ENCODE measurements around the gene AGGF1.

The AGGF1 gene

GRCh38 chr5:77029376-77029885 lies 773 bp upstream of the AGGF1 start:
- TF ChIP-seq FOXK2 (IDR thresholded peaks at IDR 0.05) (no peak), CTBP1 (IDR thresholded peaks at IDR 0.05; ENCODE audit: borderline replicate concordance) (no peak)
- ChIA-PET CTCF (interaction anchor here (1.2 kb wide), 1 partner anchor 71 kb away, joined by 4 read pairs; no protein-coding TSS in a partner anchor), POLR2A (interaction anchor here (0.7 to 2.2 kb wide), 6 partner anchors 12 to 180 kb away, joined by 3 to 13 read pairs (median 4); partner anchors contain the start of genes S100Z and ZBED3)
- DNase-seq (ENCODE audit: extremely low spot score): no peak

- CTCF ChIA-PET: interaction anchor here (1.1 kb wide), 1 partner anchor 17 kb away, joined by 5 read pairs; no protein-coding TSS in a partner anchor
- no peak for DNase-seq (ENCODE audit: extremely low spot score)
- POLR2A ChIA-PET: interaction anchor here (1.6 kb wide), 1 partner anchor 54 kb away, joined by 4 read pairs; no protein-coding TSS in a partner anchor
- TF ChIP-seq NFRKB (IDR thresholded peaks at IDR 0.05) (no peak), ELF4 (IDR thresholded peaks at IDR 0.05) (no peak)
Observed at GRCh38 chr5:77031891-77032290, 1.7 kb downstream of the AGGF1 start.

GRCh38 chr5:77032635-77033034 lies 2.4 kb downstream of the AGGF1 start:
- no peak for DNase-seq (ENCODE audit: extremely low spot score)
- TF ChIP-seq FOXK2 (IDR thresholded peaks at IDR 0.05) (no peak), SUZ12 (IDR thresholded peaks at IDR 0.05) (no peak), ARNT (IDR thresholded peaks at IDR 0.05) (no peak), NFRKB (IDR thresholded peaks at IDR 0.05) (no peak), L3MBTL2 (conservative IDR thresholded peaks at IDR 0.05) (no peak), CTBP1 (IDR thresholded peaks at IDR 0.05; ENCODE audit: borderline replicate concordance) (no peak), HDGF (IDR thresholded peaks at IDR 0.05; ENCODE audit: borderline replicate concordance) (no peak), LEF1 (IDR thresholded peaks at IDR 0.05; ENCODE audit: borderline replicate concordance) (no peak), PKNOX1 (IDR thresholded peaks at IDR 0.05) (no peak), TARDBP (IDR thresholded peaks at IDR 0.05) (no peak), FOXM1 (IDR thresholded peaks at IDR 0.05; ENCODE audit: borderline replicate concordance) (no peak), FOXA1 (IDR thresholded peaks at IDR 0.05) (no peak), SP1 (IDR thresholded peaks at IDR 0.05) (no peak), ZNF384 (IDR thresholded peaks at IDR 0.05) (no peak), BHLHE40 (IDR thresholded peaks at IDR 0.05; ENCODE audit: borderline replicate concordance) (no peak), ELF4 (IDR thresholded peaks at IDR 0.05) (no peak)
- ChIA-PET POLR2A (no interaction called here), CTCF (no interaction called here)

GRCh38 chr5:77033338-77033737 lies 3.1 kb downstream of the AGGF1 start:
- ChIA-PET CTCF (no interaction called here), POLR2A (no interaction called here)
- no peak for DNase-seq (ENCODE audit: extremely low spot score)
- TF ChIP-seq TARDBP (IDR thresholded peaks at IDR 0.05) (no peak), ZNF384 (IDR thresholded peaks at IDR 0.05) (no peak), ARNT (IDR thresholded peaks at IDR 0.05) (no peak), CTBP1 (IDR thresholded peaks at IDR 0.05; ENCODE audit: borderline replicate concordance) (no peak), SUZ12 (IDR thresholded peaks at IDR 0.05) (no peak), ELF4 (IDR thresholded peaks at IDR 0.05) (no peak), FOXK2 (IDR thresholded peaks at IDR 0.05) (no peak), BHLHE40 (IDR thresholded peaks at IDR 0.05; ENCODE audit: borderline replicate concordance) (no peak), FOXA1 (IDR thresholded peaks at IDR 0.05) (no peak), SP1 (IDR thresholded peaks at IDR 0.05) (no peak), PKNOX1 (IDR thresholded peaks at IDR 0.05) (no peak)

GRCh38 chr5:77035950-77036349 lies 5.7 kb downstream of the AGGF1 start:
- CTCF ChIA-PET: no interaction called here
- no peak for TF ChIP-seq NFRKB (IDR thresholded peaks at IDR 0.05)
- TF ChIP-seq TARDBP (IDR thresholded peaks at IDR 0.05): no peak
- TF ChIP-seq FOXA1 (IDR thresholded peaks at IDR 0.05): no peak
- no peak for TF ChIP-seq ELF4 (IDR thresholded peaks at IDR 0.05)
- TF ChIP-seq SP1 (IDR thresholded peaks at IDR 0.05): no peak
- no peak for TF ChIP-seq ARNT (IDR thresholded peaks at IDR 0.05)
- POLR2A ChIA-PET: no interaction called here
- DNase-seq (ENCODE audit: extremely low spot score): no peak

- DNase-seq (ENCODE audit: extremely low spot score): no peak
- POLR2A ChIA-PET: no interaction called here
- CTCF ChIA-PET: no interaction called here
- TF ChIP-seq SUZ12 (IDR thresholded peaks at IDR 0.05) (no peak), NFRKB (IDR thresholded peaks at IDR 0.05) (no peak), FOXM1 (IDR thresholded peaks at IDR 0.05; ENCODE audit: borderline replicate concordance) (no peak), HDGF (IDR thresholded peaks at IDR 0.05; ENCODE audit: borderline replicate concordance) (no peak), L3MBTL2 (conservative IDR thresholded peaks at IDR 0.05) (no peak), ARNT (IDR thresholded peaks at IDR 0.05) (no peak), CTBP1 (IDR thresholded peaks at IDR 0.05; ENCODE audit: borderline replicate concordance) (no peak), FOXA1 (IDR thresholded peaks at IDR 0.05) (no peak), LEF1 (IDR thresholded peaks at IDR 0.05; ENCODE audit: borderline replicate concordance) (no peak), SP1 (IDR thresholded peaks at IDR 0.05) (no peak), TARDBP (IDR thresholded peaks at IDR 0.05) (no peak), BHLHE40 (IDR thresholded peaks at IDR 0.05; ENCODE audit: borderline replicate concordance) (no peak), ELF4 (IDR thresholded peaks at IDR 0.05) (no peak)
Observed at GRCh38 chr5:77046416-77047073, 16.3 kb downstream of the AGGF1 start.

GRCh38 chr5:77064040-77064439 lies 33.8 kb downstream of the AGGF1 start:
- POLR2A ChIA-PET: no interaction called here
- no peak for DNase-seq (ENCODE audit: extremely low spot score)
- TF ChIP-seq L3MBTL2 (conservative IDR thresholded peaks at IDR 0.05): no peak
- TF ChIP-seq FOXK2 (IDR thresholded peaks at IDR 0.05): no peak
- CTCF ChIA-PET: no interaction called here

Data from HEK293T (cell line).